HG02938 (cell line): ENCODE data around the gene LATS2.

ENCODE experiments used
- ATAC-seq: cut with Tn5 transposase; IDR thresholded peaks from one replicate; pipeline ENCODE4 v1.9.1; 2021; ENCODE audit warnings: mild to moderate bottlenecking, moderate library complexity; ENCODE audit not compliant: unreplicated experiment

LATS2 gene

DNA sequence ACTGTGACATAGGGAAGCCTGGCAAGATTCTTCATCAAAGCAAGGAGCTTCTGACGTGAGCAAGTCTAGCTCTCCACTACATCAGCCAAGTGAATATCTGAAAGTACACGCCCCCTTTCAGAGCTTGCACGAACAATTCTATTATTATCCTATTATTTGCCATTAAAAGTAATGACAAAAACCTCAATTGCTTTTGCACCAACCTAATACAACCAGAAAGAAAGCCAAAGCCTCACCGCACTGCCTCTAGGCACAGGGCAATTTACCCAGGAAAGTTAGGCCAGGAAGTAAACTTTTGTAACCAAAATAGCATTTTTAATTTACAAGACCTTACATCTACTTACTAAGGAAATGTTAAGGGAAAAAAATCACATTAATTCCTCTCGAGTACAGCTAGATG, 41.2 kb downstream of the LATS2 start:
- ATAC-seq, result no peak

DNA sequence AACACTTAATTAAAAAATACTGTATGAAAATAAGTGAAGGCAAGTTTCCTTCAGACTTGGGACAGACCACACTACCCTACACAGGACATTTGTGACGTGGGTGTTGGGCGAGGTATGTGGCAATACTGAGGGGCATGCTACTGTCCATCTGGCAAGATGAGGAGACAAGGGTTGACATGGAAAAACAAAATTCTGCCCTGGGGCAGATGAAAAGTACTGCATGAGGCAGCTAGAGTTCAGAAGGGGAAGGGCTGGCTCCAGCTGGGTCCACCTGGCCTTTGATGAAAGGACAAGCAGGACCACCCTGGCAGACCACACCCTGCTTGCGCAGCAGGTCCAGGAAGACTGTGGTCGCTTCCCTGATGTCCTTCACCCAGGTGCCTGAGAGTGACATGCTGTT, 43.2 kb downstream of the LATS2 start:
- no peak for ATAC-seq

DNA sequence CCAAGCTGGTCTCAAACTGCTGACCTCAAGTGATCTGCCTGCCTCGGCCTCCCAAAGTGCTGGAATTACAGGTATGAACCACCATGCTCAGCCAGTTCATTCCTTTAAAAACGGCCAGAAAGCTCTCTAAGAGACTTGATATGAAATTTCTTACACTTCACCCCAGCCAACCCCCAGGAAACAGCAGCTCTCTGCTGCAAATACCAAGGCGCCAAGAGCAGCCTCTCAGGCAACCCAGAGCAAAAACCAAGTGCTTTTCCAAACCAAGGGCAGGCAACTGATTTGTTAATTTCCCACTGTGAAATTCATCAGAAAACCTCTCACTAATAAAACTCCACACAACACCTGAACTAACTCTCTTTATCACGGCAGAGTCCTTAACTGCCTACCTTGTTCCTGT, 44.9 kb downstream of the LATS2 start:
- no peak for ATAC-seq

DNA sequence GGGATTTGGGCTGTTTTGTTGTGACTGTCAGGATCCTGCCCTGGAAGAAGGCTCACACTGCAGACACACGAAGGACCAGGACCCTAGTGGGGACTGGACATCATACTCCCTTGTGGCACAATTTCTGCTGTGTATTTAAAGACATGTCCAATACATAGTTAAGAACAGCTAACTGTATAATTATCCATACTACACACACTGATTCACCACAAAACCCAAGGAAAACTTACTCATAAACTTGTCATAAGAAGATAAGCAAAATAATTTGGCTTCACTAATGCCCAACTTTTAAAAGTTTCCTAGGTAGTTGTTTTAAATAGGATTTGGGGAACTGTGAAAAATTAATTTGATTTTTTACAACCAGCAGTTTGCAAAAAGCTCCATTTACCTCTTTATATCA, 46.1 kb downstream of the LATS2 start:
- ATAC-seq, result no peak

DNA sequence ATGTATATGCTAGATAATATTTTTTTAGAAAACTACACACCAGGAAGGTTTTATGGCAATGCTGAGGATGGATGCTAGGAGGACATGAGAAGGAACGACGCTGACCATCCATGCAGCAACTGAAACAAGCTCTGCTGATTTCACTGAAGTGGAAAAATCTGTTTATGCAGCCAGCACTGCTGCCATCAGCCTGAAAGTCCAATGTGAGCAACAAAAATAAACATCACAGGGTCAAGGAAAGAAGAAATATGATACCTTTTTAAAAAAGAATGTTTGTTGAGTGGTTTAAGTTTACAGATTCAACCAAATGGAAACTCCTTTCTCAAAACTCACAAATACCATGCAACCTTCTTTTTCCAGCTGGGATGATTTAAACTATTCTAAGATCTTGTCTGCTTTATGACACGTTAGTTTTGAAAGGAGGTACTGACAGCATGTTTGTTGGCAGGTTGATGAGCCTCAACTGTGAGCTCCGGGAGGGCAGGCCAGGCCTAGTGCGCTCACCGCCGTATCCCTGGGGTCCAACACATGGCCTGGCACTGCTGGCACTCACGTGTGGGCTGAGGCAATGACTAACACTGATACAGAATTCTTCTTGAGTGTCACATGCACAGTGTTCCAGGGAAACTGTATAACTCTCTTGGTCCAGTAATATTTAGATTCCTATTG, 46.8 kb downstream of the LATS2 start:
- ATAC-seq, result no peak

DNA sequence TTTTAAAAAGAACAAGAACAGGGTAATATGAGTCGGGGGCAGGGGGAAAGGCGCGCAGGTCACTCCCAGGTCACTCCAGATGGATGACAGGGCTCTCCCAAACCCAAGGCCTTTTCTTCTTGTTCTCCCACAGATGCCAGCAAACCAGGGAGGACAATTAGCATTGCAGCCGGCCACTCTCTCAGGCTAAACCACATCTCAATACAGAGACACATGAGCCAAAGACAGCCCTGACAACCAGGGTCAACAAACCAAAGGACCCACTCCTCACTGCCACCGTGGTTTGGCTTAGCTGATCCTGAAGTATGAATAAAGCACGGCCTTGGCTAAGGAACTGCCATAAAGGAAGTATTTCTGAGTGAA, 47.3 kb downstream of the LATS2 start:
- ATAC-seq, result no peak

DNA sequence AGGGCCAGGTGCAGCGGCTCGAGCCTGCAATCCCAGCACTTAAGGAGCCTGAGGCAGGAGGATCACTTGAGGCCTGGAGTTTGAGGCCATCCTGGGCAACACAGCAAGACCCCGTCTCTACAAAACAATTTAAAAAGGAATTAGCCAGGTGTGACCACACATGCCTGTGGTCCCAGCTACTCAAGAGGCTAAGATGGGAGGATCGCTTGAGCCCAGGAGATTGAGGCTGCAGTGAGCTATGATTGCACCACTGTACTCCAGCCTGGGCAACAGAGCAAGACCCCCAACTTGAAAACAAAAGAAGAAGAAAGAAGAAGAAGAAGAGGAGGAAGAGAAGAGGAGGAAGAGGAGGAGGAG, 47.7 kb downstream of the LATS2 start:
- ATAC-seq, result no peak

DNA sequence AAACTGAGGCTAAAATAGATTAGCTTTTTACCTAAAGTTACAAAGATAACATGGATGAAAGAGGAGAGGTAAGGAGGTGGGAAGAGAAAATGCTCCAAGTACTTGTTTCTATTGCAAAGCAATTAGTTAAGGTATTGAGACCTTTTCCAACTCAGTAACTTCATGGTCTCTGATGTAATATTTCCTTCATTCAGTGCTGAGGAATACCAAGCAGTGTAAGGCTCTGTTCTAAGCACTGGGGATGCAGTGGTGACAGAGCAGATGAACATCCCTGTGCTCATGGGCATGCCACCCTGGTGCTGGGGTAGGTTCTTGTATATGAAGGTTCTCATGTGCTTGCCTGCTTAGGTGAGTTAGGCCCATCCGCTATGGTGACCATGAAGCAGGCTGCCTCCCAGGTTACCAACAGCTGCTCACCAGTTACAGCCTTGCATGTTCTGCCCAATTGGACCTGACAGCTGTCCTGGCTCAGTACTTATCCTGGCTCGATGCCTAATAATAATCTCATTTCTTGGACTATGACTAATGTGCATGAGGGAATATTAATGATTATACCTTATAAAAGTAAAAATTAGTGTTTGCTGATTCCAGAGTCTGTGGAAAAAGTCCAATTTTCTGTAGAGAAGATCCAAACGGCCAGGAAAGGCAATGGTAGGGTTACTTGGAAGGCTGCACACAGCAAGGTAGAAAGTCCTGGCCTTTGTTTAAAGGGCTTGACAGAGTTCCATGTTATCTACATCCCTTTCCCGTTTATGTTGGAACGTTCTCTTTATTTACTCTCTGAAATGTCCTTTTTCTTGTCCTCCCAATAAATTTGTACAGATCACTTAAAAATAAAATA, 48.3 kb downstream of the LATS2 start:
- no peak for ATAC-seq

DNA sequence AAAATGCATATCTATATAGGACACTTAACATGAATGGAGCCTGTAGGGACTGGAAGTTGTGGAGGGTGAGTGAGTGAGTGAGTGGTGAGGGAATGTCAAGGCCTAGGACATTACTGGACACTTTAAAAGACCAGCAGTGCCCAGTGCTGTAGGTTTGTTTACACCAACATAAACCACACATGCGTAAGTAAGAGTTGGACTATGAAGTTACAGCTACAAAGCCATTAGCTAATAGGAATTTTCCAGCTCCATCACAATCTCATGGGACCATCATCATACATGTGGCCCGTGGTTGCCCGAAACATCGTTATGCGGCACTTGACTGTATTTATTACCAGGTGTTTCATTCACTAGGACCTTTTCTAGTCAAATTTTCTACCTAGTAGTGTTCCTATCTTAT, 49.2 kb downstream of the LATS2 start:
- no peak for ATAC-seq

DNA sequence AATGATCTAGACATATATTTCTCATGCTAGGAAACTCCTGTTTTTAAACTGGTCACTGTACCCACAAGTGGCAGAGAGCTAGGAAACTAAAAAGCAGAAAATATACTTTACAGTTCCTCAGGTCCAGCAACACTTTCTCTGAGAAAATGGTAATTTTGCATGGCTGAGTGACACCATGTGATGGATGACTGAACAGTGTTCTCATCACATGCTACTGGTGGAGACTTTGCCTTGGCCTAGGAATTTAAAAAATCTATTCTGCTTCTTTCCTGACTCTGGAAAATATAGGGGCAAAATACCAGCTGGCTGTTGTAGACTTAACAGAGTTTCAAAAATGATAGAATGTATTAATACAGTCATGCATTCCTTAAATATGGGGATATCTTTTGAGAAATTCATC, 50.0 kb downstream of the LATS2 start:
- no peak for ATAC-seq

DNA sequence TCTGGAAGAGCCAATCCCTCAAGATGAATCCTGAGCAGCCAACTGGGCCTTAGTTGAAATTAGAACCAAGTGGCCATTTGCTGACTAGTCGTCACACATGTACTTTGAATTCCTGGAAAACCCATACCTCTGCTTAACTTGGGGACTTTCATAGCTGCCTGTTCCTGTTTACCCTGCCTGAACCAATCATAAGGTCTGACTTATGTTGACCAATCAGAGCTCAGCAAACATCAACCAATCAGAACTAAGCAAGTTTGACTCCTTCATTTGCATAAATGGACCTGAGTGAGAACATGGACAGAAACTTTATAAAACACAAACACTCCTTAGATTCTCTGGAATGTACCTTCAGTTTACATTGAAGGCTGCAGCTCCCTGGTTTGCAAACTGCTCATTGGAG, 50.8 kb downstream of the LATS2 start:
- no peak for ATAC-seq

DNA sequence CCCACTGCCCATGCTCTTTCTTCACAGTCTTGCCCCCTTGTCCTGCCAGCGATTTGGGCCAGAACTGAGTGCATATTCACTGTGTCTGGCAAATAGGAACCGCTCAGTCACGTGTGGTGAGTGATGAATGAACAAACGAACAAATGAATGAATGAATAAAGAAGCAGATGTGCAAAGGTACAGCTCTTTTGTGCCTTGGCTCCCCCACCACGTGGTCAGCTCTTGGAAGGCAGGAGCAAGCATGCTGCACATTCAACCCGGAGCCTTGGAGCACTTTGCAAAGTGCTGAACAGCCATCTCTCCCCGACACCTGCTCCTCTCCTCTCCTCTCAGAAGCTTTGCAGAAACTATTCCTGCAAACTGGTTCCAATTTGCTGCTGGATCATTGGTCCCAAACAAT, 52.4 kb downstream of the LATS2 start:
- no peak for ATAC-seq

DNA sequence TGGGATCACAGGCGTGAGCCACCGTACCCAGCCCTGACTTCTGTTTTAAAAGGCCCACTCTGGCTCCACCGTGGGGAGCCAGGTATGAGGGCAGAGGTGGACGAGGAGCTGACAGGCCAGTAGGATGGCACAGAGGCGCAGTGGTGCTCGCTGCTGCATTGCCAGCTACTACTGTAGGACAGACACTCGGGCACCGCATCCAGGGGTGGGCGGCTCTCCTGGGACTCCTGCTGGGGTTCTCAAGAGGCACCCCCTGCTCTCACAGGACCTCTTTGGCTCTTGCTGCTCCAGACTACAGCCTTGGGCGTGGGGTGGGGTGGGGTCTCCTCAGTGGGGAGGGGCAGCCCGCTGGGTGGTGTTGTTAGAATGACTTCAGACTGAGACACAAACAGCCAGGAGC, 53.4 kb downstream of the LATS2 start:
- no peak for ATAC-seq

DNA sequence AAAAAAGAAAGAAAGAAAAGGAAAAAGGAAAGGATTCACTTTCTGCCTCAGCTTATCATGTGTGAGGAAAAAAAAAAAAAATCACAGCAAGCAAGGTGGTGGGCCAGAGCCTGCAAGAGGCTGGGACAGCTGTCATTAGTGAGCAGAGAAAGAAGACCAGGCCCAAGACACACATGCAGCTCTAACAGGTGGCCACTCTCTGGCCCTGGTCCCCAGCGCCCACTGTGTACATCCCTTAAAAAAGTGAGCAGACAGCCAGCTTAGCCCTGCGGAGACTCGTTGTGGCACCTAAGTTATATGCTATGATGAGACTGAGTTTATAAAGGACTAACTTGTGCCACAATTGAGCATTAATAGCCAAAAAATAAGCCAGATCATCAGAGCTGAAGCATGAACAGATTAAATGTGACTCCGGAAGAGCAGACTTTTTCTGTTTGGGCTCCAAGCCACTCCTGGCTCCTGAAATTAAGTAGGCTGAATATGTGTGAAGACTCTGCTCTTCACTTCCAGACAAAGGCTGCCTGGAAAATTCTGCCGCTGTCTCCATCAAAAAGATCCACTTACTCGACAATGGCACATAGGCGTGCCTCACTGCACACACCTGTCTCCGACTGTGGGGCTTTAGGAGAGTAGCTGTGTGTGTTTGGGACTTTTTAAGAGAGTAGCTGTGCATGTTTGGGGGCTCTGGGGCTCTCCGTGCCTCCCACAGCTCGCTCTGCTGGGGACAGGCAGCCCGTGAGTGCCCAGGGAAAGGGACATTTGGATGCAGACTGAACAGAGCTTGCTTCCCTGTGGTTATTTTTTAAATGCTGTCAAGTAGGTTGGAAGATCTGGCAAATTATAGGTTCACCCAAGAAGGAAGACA, 55.0 kb downstream of the LATS2 start:
- ATAC-seq, result no peak

DNA sequence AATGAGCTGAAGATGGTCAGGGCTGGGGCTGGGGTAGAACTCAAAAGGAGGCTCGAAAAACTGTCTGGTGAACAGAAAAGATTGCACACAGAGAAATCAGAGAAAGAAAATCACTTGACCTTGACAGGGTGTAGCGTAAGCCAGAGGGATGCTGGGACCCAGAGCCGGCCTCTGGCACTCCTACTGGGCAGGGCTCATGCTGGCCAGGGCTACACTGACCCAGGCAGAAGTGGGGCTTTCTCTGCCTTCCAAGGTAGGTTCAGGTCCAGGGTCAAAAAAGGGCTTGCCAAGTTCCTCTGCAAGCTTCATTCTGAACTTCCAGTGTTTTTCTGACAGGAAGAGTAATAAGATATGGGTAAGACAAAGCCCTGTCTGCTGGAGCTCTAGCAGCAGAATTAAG, 56.2 kb downstream of the LATS2 start:
- no peak for ATAC-seq

DNA sequence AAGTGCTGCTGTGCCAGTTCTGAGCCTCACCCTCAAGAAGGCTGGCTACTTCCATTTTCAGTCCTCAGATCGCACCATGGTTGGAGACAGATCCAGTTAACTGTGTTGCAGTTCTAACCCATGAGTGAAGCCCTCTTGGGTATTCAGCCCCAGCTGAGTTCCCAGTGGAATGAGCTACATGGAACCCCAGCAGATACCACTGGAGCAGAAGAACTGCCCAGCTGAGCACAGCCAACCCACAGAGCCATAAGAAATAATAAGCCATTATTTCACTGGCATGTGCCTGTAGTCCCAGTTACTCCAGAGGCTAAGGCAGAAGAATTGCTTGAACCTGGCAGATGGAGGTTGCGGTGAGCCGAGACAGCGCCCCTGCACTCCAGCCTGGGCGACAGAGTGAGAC, 59.9 kb downstream of the LATS2 start:
- ATAC-seq, result no peak

DNA sequence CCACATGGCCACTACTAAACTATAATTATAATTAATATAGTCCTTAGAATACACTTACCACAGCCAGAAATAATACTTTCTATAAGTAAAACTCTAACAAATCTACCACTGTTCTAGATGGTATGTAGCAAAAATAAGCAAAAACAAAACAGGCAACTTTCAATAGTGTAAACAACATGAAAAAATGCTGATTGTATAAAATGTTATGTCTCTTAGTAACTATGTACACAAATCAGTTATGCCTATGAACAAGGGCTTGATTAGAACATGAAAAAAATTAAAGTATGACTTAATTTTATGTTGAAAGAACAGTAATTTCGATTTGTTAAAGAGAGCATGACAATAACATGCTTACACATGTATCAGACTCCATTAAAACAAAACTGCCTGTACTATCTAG, 60.7 kb downstream of the LATS2 start:
- no peak for ATAC-seq

DNA sequence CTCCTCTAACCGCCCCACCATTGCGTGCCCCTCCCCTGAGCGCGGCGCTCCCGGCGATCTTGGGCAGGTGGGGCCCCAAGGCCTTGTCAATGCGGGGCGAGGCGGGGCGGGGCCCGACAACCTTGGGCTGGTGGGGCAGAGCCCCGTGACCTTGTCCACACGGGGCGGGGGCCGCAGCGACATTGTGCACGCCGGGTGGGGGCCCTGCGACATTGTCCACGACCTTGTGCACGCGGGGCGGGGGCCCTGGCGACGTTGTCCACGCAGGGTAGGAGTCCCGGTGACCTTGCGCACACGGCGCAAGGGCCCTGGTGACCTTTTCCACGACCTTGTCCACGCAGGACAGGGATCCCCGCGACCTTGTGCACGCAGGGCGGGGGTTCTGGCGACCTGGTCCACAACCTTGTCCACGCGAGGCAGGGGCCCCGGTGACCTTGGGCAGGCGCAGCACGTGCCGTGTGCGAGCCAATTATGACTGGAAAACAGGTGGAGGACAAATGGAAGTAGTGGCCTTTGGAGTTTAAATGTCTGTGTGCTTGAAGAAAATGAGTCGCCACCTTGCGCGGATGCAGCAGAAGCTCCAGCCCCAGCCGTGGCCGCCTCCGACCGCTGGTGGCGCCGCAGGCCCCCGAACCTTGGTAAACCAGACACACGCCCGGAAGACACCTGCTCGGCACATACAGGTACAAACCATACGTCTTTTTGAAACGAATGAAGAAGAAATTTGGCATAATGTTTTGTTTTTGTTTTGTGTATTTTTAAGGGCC, 62.6 kb downstream of the LATS2 start:
- no peak for ATAC-seq

DNA sequence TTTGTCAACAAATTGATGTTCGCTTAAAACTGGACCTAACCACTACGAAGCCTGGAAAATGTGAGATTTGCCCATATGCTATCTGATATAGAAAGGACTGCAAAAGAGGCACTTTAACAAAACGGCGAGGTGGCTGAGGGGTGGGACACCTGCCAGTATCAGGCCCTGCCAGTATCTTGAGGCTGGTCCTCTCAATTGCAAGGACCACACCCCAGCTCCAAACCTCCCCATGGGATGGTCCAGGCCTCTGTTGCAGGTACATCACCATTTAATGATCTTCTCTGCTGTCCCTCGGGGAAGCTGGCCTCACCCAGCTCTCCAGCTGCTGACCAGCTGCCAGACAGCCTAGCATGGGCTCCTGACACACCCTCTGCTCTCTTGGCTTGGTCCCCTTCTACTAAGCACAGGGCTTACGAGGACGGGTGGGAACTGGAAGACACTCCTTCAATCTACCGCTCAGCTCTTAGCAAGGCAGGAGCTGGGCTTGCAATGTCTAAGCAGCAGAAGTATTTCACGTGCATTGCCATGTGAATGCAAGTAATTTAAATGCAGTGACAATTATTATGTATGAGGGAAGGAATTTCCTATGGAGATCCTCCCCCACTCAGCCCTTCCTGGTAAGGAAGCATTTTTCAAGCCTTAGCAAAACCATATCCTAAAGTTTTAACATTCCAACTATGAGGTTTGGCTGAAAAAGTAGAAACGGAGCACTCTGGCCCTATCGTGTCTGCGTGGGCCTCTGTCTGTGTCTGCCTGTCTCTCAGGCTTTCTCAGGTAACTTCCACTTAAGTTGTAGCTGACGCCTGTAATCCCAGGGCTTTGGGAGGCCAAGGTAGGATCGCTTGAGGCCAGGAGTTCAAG, 63.9 kb downstream of the LATS2 start:
- ATAC-seq, result no peak

DNA sequence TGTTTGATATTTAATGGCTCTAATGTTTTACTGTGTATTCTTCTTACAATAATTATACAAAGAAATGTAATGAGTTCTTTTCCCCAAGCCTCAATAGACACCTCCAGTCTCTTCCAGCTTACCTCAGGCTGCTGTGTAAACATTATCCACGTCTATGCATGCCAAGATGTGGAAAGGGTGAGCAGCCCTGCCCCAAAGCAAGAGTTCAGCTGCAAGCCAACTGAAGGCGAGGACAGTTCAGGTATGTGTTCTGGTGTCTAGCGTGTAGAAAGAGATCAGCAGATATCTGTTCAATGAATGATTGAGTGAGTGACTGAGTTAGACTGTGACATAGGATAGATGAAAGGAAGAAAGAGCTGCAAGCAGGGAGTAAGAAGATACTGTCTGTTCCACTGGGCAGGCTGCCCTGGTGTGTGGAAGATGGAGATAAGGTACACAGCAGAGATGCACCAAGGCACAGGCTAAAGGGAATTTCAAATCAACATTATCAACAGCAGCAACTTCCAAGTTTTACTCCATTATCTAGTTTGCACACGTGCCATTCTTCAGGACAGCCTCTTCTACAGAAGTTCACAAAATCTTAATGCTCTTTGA, 66.0 kb downstream of the LATS2 start:
- no peak for ATAC-seq
